Kidney capillary endothelial cell (primary cell): ENCODE results near the gene NBPF20.
"Not testable (repeated sequence)": the region's sequence is repeated elsewhere in the genome, so short reads cannot be mapped to it uniquely, and the experiment has no call there.

Experiments used
- DNase-seq: peaks from one replicate; pipeline ENCODE4 v3.0.0-alpha.2; 2018; ENCODE audit warnings: low spot score

The NBPF20 gene

GRCh38 chr1:145425436-145426029 is at the start of gene NBPF20:
Gene NBPF20 (minus strand): TSS chr1:145425603. CDS start chr1:145405272, 20,331 bp downstream.
- DNase-seq: peak; percentile 53

- DNase-seq: not testable (repeated sequence)
Observed at GRCh38 chr1:145474837-145475368, 49.5 kb upstream of the NBPF20 start.

GRCh38 chr1:145472731-145473130 is 47.3 kb upstream of the NBPF20 start:
- DNase-seq: not testable (repeated sequence)

- not testable (repeated sequence) for DNase-seq
Observed at GRCh38 chr1:145471365-145471764, 46.0 kb upstream of the NBPF20 start.

- DNase-seq: peak; percentile 83
Observed at GRCh38 chr1:145465405-145466144, 40.2 kb upstream of the NBPF20 start.

GRCh38 chr1:145464708-145465336 is 39.4 kb upstream of the NBPF20 start:
- DNase-seq: not testable (repeated sequence)

- DNase-seq: not testable (repeated sequence)
Observed at GRCh38 chr1:145464017-145464416, 38.6 kb upstream of the NBPF20 start.

- DNase-seq: not testable (repeated sequence)
Observed at GRCh38 chr1:145460684-145461083, 35.3 kb upstream of the NBPF20 start.

- DNase-seq: not testable (repeated sequence)
Observed at GRCh38 chr1:145460048-145460447, 34.6 kb upstream of the NBPF20 start.

GRCh38 chr1:145459591-145459990 is 34.2 kb upstream of the NBPF20 start:
- not testable (repeated sequence) for DNase-seq

- not testable (repeated sequence) for DNase-seq
Observed at GRCh38 chr1:145459063-145459462, 33.7 kb upstream of the NBPF20 start.

- not testable (repeated sequence) for DNase-seq
Observed at GRCh38 chr1:145454824-145455177, 29.4 kb upstream of the NBPF20 start.

GRCh38 chr1:145453873-145454823 is 28.7 kb upstream of the NBPF20 start:
- not testable (repeated sequence) for DNase-seq

GRCh38 chr1:145452506-145452905 is 27.1 kb upstream of the NBPF20 start:
- not testable (repeated sequence) for DNase-seq

- DNase-seq: not testable (repeated sequence)
Observed at GRCh38 chr1:145451914-145452313, 26.5 kb upstream of the NBPF20 start.

- DNase-seq: not testable (repeated sequence)
Observed at GRCh38 chr1:145445219-145445618, 19.8 kb upstream of the NBPF20 start.

- DNase-seq: not testable (repeated sequence)
Observed at GRCh38 chr1:145442340-145442739, 16.9 kb upstream of the NBPF20 start.

- not testable (repeated sequence) for DNase-seq
Observed at GRCh38 chr1:145431363-145432256, 6.2 kb upstream of the NBPF20 start.

GRCh38 chr1:145430830-145431229 is 5.4 kb upstream of the NBPF20 start:
- DNase-seq: not testable (repeated sequence)

GRCh38 chr1:145429329-145429728 is 3.9 kb upstream of the NBPF20 start:
- DNase-seq: not testable (repeated sequence)
